ENCODE measurements around the gene MED15.

GRCh38 chr22:20583471-20583922, 76.1 kb downstream of the MED15 start:
- no peak; the same call in 1 of the 2 replicates for TF ChIP-seq CTCF (conservative IDR thresholded peaks at IDR 0.05)
- TF ChIP-seq EZH2 (IDR thresholded peaks at IDR 0.05; ENCODE audit: low read depth): no peak

Data from PC-9 (cell line).